Stimulated activated CD4-positive, alpha-beta T cell treated with anti-CD3 and anti-CD28 coated beads, Interleukin-2, amount 100 ng/mL, for 4 hours (primary cell): Measurements from ENCODE around the gene ASAP2.
"Not testable (repeated sequence)": the region's sequence is repeated elsewhere in the genome, so short reads cannot be mapped to it uniquely, and the experiment has no call there.

Experiments used
- DNase-seq: peaks from one replicate; pipeline ENCODE4 v3.0.0-alpha.2; 2020; ENCODE audit warnings: low read depth

The ASAP2 gene

GRCh38 chr2:9212661-9213411, 6.2 kb downstream of the ASAP2 start:
- no peak for DNase-seq

GRCh38 chr2:9213477-9214051, 7.0 kb downstream of the ASAP2 start:
- DNase-seq: no peak

- DNase-seq: no peak
These were observed 8.3 kb downstream of the ASAP2 start for GRCh38 chr2:9214873-9215272.

- DNase-seq: no peak
These were observed 9.1 kb downstream of the ASAP2 start for GRCh38 chr2:9215680-9216079.

GRCh38 chr2:9216143-9216542, 9.5 kb downstream of the ASAP2 start:
- not testable (repeated sequence) for DNase-seq

- DNase-seq: no peak
These were observed 11.5 kb downstream of the ASAP2 start for GRCh38 chr2:9217838-9218770.

GRCh38 chr2:9219027-9219445, 12.4 kb downstream of the ASAP2 start:
- DNase-seq: no peak

GRCh38 chr2:9220201-9220600, 13.6 kb downstream of the ASAP2 start:
- DNase-seq: no peak

GRCh38 chr2:9221223-9221622, 14.6 kb downstream of the ASAP2 start:
- no peak for DNase-seq

GRCh38 chr2:9222239-9222892, 15.8 kb downstream of the ASAP2 start:
- no peak for DNase-seq

GRCh38 chr2:9222893-9223287, 16.3 kb downstream of the ASAP2 start:
- no peak for DNase-seq

GRCh38 chr2:9225806-9226205, 19.2 kb downstream of the ASAP2 start:
- no peak for DNase-seq

- DNase-seq: no peak
These were observed 20.1 kb downstream of the ASAP2 start for GRCh38 chr2:9226458-9227380.

- DNase-seq: no peak
These were observed 21.6 kb downstream of the ASAP2 start for GRCh38 chr2:9228088-9228751.

GRCh38 chr2:9228781-9229469, 22.3 kb downstream of the ASAP2 start:
- DNase-seq: no peak

- no peak for DNase-seq
These were observed 22.8 kb downstream of the ASAP2 start for GRCh38 chr2:9229470-9229820.

- DNase-seq: no peak
These were observed 23.6 kb downstream of the ASAP2 start for GRCh38 chr2:9230051-9230802.

GRCh38 chr2:9230881-9231280, 24.3 kb downstream of the ASAP2 start:
- DNase-seq: no peak
